ENCODE measurements around the gene PKP1. TPM values are rescaled to one million over a fixed set of nuclear protein-coding genes. Genes with fewer than 3 reads are reported as not detected.

Gene PKP1
- total and polyA plus RNA-seq, 7 donors, result 0.32 to 6.7 (median 2.4) TPM

DNA sequence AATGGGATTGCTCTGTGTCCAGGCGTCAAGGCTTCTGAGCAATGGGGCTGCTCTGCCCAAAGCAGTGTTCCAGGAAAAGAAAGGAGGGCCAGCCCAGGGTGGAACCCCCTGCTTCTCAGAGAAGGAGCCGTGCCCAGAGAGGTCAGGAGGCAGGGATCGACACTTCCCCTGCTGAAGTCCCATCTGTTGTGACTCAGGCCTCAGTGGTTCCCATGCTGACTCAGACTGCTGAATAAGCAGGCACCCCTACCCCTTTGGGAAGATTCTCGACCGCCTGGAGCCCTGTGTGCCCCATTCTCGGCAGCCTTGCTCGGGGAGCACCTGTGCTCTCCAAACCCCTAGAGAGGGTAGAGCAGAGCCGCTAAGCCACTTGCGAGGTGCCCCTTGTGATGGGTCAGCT lies 23.9 kb downstream of the PKP1 start:
- Histone ChIP-seq H3K27me3 (ENCODE audit: insufficient read depth in 3 of 3, low read length in 2 of 3) (peaks cover 0 to 3% (median 0%) of the 10 kb centered on the region in 3 donors), H3K36me3 (ENCODE audit: insufficient read depth in 1 of 2, low read depth in 1 of 2) (no peaks in the 10 kb centered on the region), H3K9me3 (no peaks in the 10 kb centered on the region), H3K27ac (no peak overlapping the region), H3K4me3 (no peak overlapping the region), H3K4me1 (peaks cover 6% of the 10 kb centered on the region)
- intact Hi-C loops (cut with DNase I), result loop anchor here in 1 of 2 donors (5.0 kb wide), 1 partner anchor 50 kb away; no protein-coding TSS in a partner anchor
- no peak for ATAC-seq
- DNase-seq, result no peak
- WGBS, 3 donors, result 86 to 92% (median 90%) methylated on average over 9 of the region's 9 CpGs
- TF ChIP-seq, protein P1, sequence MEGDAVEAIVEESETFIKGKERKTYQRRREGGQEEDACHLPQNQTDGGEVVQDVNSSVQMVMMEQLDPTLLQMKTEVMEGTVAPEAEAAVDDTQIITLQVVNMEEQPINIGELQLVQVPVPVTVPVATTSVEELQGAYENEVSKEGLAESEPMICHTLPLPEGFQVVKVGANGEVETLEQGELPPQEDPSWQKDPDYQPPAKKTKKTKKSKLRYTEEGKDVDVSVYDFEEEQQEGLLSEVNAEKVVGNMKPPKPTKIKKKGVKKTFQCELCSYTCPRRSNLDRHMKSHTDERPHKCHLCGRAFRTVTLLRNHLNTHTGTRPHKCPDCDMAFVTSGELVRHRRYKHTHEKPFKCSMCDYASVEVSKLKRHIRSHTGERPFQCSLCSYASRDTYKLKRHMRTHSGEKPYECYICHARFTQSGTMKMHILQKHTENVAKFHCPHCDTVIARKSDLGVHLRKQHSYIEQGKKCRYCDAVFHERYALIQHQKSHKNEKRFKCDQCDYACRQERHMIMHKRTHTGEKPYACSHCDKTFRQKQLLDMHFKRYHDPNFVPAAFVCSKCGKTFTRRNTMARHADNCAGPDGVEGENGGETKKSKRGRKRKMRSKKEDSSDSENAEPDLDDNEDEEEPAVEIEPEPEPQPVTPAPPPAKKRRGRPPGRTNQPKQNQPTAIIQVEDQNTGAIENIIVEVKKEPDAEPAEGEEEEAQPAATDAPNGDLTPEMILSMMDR (IDR thresholded peaks at IDR 0.05), result no peak

DNA sequence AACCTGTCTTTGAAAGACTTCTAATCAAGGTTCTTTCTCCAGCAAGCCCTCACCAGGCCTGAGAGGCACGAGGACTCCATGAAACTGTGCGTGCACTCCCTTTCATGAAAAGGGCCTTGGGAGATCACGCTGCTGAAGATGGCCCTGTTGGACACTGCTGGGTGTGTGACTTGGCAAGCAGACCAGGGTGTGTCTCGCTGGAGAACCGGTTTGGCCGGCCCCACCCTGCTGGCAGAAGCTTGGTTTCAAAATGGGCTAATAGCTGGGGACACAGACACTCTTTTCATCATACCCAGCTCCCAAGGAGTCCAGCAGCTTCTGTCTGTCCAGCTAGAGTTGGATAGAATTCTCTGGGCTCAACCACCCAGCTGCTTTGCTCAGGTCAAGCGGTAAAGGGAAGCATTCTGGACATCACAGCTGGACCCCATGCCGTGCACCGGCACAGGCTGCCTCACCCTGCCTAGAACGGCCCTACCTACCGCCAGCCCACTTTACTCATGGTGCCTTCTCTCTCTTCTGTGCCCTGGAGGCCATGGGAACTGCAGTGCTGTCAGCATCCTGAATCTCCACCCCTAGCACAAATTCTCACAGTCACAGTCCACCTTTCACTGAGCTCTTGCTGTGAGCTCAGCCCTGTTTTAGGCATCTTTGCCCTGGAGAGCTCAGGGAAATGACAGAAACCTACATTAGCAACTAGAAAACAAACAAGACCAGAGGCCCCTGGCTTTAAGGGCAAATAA lies 24.6 kb downstream of the PKP1 start:
- DNase-seq, result peak; percentile 59 to 76
- Histone ChIP-seq H3K9me3 (no peaks in the 10 kb centered on the region), H3K36me3 (ENCODE audit: insufficient read depth in 1 of 2, low read depth in 1 of 2) (no peaks in the 10 kb centered on the region), H3K27me3 (ENCODE audit: insufficient read depth in 3 of 3, low read length in 2 of 3) (peaks cover 0 to 3% (median 0%) of the 10 kb centered on the region in 3 donors), H3K4me3 (no peak overlapping the region), H3K27ac (no peak overlapping the region), H3K4me1 (peaks cover 6% of the 10 kb centered on the region)
- no peak for ATAC-seq
- 61 to 75% (median 67%) methylated on average over 11 of the region's 11 CpGs for WGBS, 3 donors
- TF ChIP-seq, protein P1 (IDR thresholded peaks at IDR 0.05), result no peak
- intact Hi-C loops (cut with DNase I), result loop anchor here in 1 of 2 donors (2.0 to 5.0 kb wide), 2 partner anchors 39 to 51 kb away; no protein-coding TSS in a partner anchor

DNA sequence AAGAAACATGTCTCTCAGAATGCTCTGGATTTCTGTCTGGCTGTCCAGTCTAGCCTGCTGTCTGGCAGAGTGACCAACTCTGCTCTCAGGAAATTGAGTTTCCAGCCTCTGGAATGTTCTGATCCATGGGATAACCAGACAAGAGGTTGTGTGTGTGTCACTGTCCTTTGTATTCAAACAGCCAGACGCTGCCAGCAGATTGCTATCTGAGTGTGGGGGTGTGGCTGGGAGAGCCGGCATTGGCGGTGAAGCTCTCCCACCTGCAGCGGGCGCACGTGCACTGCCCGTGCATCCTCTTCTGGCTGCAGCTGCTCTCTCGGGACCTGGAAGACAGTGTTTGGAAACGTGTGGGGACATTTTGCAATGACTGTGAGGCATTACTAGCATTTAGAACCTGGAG lies 26.1 kb downstream of the PKP1 start:
- TF ChIP-seq, protein P1 (IDR thresholded peaks at IDR 0.05), result no peak
- Histone ChIP-seq H3K36me3 (ENCODE audit: insufficient read depth in 1 of 2, low read depth in 1 of 2) (no peaks in the 10 kb centered on the region), H3K9me3 (no peaks in the 10 kb centered on the region), H3K27ac (peak overlapping the region; percentile 61), H3K4me3 (no peak overlapping the region), H3K27me3 (ENCODE audit: insufficient read depth in 3 of 3, low read length in 2 of 3) (peaks cover 0 to 9% (median 0%) of the 10 kb centered on the region in 3 donors), H3K4me1 (peaks cover 6% of the 10 kb centered on the region)
- peak; percentile 84 to 97 (median 95) for ATAC-seq
- intact Hi-C loops (cut with DNase I), result loop anchor here in 1 of 2 donors (2.0 to 5.0 kb wide), 2 partner anchors 37 to 52 kb away; no protein-coding TSS in a partner anchor
- 2 to 7% (median 4%) methylated on average over 9 of the region's 9 CpGs for WGBS, 3 donors
- DNase-seq, result peak; percentile 83 to 92

DNA sequence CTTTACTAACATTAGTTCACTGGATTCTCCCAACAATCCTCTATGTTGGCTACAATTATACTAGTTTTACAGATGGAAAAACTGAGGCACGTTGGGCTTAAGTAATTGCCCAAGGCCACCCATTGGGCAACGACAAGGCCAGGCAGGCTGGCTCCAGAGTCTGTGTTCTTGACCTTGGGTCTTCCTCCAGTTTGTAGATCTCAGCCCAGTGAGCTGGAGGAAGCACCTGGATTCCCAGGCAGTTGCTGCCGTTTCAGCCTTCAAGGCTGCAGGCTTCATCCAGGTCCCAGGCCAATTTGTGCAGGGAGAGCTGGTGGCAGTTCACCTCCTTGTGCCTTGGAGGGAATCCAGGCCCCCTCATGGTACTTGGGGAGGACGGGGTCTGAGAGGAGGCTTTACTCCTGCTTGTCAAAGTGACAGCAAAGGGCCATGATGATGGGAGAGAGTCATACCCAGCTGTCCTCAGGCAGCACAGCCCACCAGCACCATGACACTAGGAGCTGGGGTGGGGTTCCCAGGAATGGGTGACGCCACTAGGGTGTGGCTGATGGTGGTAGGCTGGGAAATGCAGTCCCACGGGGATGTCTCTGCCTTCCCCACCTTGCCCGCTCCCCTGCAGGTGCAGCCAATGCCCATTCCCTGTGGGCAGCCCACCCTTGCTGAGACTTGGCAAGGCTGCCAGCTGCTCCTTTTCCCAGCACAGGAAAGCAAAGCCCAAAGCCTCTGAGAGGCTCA lies 27.1 kb downstream of the PKP1 start:
- WGBS, 3 donors, result 17 to 36% (median 23%) methylated on average over 7 of the region's 7 CpGs
- H3K4me3 ChIP-seq, result no peak overlapping the region
- H3K36me3 ChIP-seq (ENCODE audit: insufficient read depth in 1 of 2, low read depth in 1 of 2), result no peaks in the 10 kb centered on the region
- H3K27ac ChIP-seq, result peak overlapping the region; percentile 61
- ATAC-seq, result peak in 1 of 4 donors; percentile 22
- H3K4me1 ChIP-seq, result peaks cover 6% of the 10 kb centered on the region
- TF ChIP-seq, protein P1 (IDR thresholded peaks at IDR 0.05), result no peak
- DNase-seq, result peak in 1 of 2 donors; percentile 61
- no peaks in the 10 kb centered on the region for H3K9me3 ChIP-seq
- H3K27me3 ChIP-seq (ENCODE audit: insufficient read depth in 3 of 3, low read length in 2 of 3), result peaks cover 0 to 12% (median 0%) of the 10 kb centered on the region in 3 donors
- intact Hi-C loops (cut with DNase I), result no loop called here

All from psoas muscle (tissue), 8 donors.